ENCODE measurements around the gene SPRY2. TPM values are rescaled to one million over a fixed set of nuclear protein-coding genes. Genes with fewer than 3 reads are reported as not detected.

Gene SPRY2
- total and polyA plus RNA-seq, 2 of the 4 experiments (the other 2 are of a cell fraction), result 21.1 to 47.9 TPM

- H2AK5ac ChIP-seq (ENCODE audit: low read depth, low read length), result no peak overlapping the region
- no TSS peak for BruUV-seq (replicated peaks)
- in situ Hi-C loops (cut with MboI; ENCODE audit: low sequenced_read_pairs) (no loop called here), dilution Hi-C loops (cut with HindIII; ENCODE audit: low sequenced_read_pairs, unreplicated experiment) (no loop called here), intact Hi-C loops (cut with micrococcal nuclease) (no loop called here)
- H2AFZ ChIP-seq (replicated peaks; ENCODE audit: low read length, poor library complexity), result no peak overlapping the region
- H3K4me2 ChIP-seq (ENCODE audit: low read depth, low read length), result no peak overlapping the region
- no peak overlapping the region for H3K27ac ChIP-seq (ENCODE audit: insufficient read depth, low read length)
- no peak overlapping the region for H2BK5ac ChIP-seq (ENCODE audit: low read depth, low read length, poor library complexity, severe bottlenecking)
- no peak overlapping the region for H3K9ac ChIP-seq (ENCODE audit: low read depth, low read length)
- no peak overlapping the region for H2BK20ac ChIP-seq (ENCODE audit: low read depth, low read length)
- H3K27me3 ChIP-seq (ENCODE audit: control insufficient read depth, insufficient read depth, low read length), result no peaks in the 10 kb centered on the region
- H4K20me1 ChIP-seq (ENCODE audit: insufficient read depth, low read length), result no peaks in the 10 kb centered on the region
- DNase-seq (no peak), ATAC-seq (ENCODE audit: low read depth) (no peak)
- H3K79me1 ChIP-seq (ENCODE audit: low read depth in 1 of 2, low read length in 2 of 2), result no peaks in the 10 kb centered on the region
- no peak overlapping the region for H3K56ac ChIP-seq (ENCODE audit: extremely low read depth, insufficient read depth, low read length)
- H3K18ac ChIP-seq (ENCODE audit: low read depth, low read length), result no peak overlapping the region
- peaks cover 2% of the 10 kb centered on the region; the same call in 1 of the 2 replicates for H3K4me1 ChIP-seq (ENCODE audit: control insufficient read depth, insufficient read depth, low read length)
- H3K36me3 ChIP-seq (ENCODE audit: control insufficient read depth, insufficient read depth, low read length), result no peaks in the 10 kb centered on the region
- no peak overlapping the region for H2BK120ac ChIP-seq (ENCODE audit: low read depth, low read length)
- H4K91ac ChIP-seq (ENCODE audit: insufficient read depth, low read depth, low read length), result no peak overlapping the region
- ChIA-PET POLR2A (ENCODE audit: unreplicated experiment) (no interaction called here), CTCF (no interaction called here)
- H3K4me3 ChIP-seq (ENCODE audit: insufficient read depth, low read depth, low read length), result no peak overlapping the region
- no peak overlapping the region for H4K5ac ChIP-seq (ENCODE audit: low read depth, low read length)
- TF ChIP-seq CTCF (conservative IDR thresholded peaks at IDR 0.05; ENCODE audit: low read depth, low read length) (no peak), MAFK (IDR thresholded peaks at IDR 0.05; ENCODE audit: low read depth, low read length) (no peak), CHD1 (IDR thresholded peaks at IDR 0.05; ENCODE audit: low read depth, low read length) (no peak), FOS (IDR thresholded peaks at IDR 0.05; ENCODE audit: low read depth, low read length) (no peak), RCOR1 (IDR thresholded peaks at IDR 0.05; ENCODE audit: insufficient replicate concordance, low read length) (no peak), MXI1 (IDR thresholded peaks at IDR 0.05; ENCODE audit: borderline replicate concordance, low read depth, low read length) (no peak), CEBPB (IDR thresholded peaks at IDR 0.05; ENCODE audit: low read depth, low read length) (no peak), SMC3 (IDR thresholded peaks at IDR 0.05; ENCODE audit: low read depth, low read length) (no peak), NFE2L2 (IDR thresholded peaks at IDR 0.05; ENCODE audit: low read depth, low read length) (no peak), RFX5 (IDR thresholded peaks at IDR 0.05; ENCODE audit: low read depth, low read length) (no peak), POLR2A (IDR thresholded peaks at IDR 0.05; ENCODE audit: low read depth, low read length) (no peak), BHLHE40 (IDR thresholded peaks at IDR 0.05; ENCODE audit: low read depth, low read length) (no peak), RAD21 (IDR thresholded peaks at IDR 0.05; ENCODE audit: low read length) (no peak), MAZ (IDR thresholded peaks at IDR 0.05; ENCODE audit: borderline replicate concordance, low read depth, low read length) (no peak)
- TF ChIP-seq, protein P1, sequence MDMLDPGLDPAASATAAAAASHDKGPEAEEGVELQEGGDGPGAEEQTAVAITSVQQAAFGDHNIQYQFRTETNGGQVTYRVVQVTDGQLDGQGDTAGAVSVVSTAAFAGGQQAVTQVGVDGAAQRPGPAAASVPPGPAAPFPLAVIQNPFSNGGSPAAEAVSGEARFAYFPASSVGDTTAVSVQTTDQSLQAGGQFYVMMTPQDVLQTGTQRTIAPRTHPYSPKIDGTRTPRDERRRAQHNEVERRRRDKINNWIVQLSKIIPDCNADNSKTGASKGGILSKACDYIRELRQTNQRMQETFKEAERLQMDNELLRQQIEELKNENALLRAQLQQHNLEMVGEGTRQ (IDR thresholded peaks at IDR 0.05; ENCODE audit: low read depth, low read length), result no peak
- no peak overlapping the region for H3K23ac ChIP-seq (ENCODE audit: low read depth, low read length)
- no peak overlapping the region for H2BK15ac ChIP-seq (ENCODE audit: low read depth, low read length)
- H3K9me1 ChIP-seq (ENCODE audit: insufficient read depth, low read length), result no peaks in the 10 kb centered on the region
- no peak overlapping the region for H3K14ac ChIP-seq (replicated peaks; ENCODE audit: low read depth, low read length)
- no peak overlapping the region for H4K8ac ChIP-seq (ENCODE audit: low read depth in 2 of 2, low read length in 2 of 2)
- H3K4ac ChIP-seq (ENCODE audit: low read depth, low read length), result no peak overlapping the region
- H2AK9ac ChIP-seq (replicated peaks; ENCODE audit: low read depth, low read length, poor library complexity), result no peak overlapping the region
- H3K9me3 ChIP-seq (ENCODE audit: control insufficient read depth, insufficient read depth, low read length), result no peaks in the 10 kb centered on the region
- 94% methylated on average over 4 of the region's 6 CpGs; no CpG with 5 or more reads in 1 of the 2 experiments for WGBS, 2 experiments (ENCODE audit: extremely low coverage in 2 of 2, insufficient read length in 1 of 2)
Measured at GRCh38 chr13:80303225-80303811, 37.6 kb downstream of the SPRY2 start.
